Measurements from ENCODE around the gene LIPG. TPM values are rescaled to one million over a fixed set of nuclear protein-coding genes. Genes with fewer than 3 reads are reported as not detected.

The LIPG gene
- total RNA-seq, 1 experiment from 2014 or later: 8.4 TPM

DNA sequence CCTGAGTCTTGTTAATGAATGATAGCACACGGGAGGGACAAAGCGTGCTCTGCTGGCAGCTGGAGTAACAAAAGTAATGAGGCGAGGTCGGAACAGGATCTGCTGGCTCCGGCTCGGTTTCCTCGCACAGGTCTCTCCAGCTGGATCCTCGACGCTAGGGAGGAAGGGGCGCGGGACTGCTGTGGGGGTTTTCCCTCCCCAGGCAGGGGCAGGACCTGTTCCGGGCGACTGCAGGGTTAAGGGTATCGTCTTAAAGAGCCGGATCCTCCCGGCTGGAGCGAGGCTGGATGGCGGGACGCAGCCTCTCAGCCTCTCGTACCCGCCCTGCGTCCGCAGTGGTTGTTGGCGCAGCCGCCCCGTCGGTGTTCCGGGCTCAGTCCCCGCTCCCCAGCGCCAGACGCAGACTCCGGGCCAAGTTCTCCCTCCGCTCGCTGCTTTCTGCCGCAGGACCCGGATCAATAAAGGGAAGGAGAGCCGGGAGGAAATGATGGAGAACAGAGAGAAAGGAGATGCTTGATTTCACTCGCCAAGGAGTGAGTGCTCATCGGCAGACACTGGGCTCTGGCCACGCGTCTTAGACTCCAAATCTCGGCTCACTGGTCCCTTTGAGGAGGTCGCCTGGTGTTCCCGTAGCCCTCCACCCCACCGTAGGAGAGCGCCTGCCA lies 1.1 kb upstream of the LIPG start:
- intact Hi-C loops (cut with micrococcal nuclease; ENCODE audit: unreplicated experiment): loop anchor here (1.0 to 5.0 kb wide), 3 partner anchors 167 to 298 kb away; no protein-coding TSS in a partner anchor
- TF ChIP-seq, protein P1, sequence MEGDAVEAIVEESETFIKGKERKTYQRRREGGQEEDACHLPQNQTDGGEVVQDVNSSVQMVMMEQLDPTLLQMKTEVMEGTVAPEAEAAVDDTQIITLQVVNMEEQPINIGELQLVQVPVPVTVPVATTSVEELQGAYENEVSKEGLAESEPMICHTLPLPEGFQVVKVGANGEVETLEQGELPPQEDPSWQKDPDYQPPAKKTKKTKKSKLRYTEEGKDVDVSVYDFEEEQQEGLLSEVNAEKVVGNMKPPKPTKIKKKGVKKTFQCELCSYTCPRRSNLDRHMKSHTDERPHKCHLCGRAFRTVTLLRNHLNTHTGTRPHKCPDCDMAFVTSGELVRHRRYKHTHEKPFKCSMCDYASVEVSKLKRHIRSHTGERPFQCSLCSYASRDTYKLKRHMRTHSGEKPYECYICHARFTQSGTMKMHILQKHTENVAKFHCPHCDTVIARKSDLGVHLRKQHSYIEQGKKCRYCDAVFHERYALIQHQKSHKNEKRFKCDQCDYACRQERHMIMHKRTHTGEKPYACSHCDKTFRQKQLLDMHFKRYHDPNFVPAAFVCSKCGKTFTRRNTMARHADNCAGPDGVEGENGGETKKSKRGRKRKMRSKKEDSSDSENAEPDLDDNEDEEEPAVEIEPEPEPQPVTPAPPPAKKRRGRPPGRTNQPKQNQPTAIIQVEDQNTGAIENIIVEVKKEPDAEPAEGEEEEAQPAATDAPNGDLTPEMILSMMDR (conservative IDR thresholded peaks at IDR 0.05; ENCODE audit: low read depth, low read length): no peak
- TF ChIP-seq EZH2 (IDR thresholded peaks at IDR 0.05; ENCODE audit: borderline replicate concordance, low read depth, low read length, poor library complexity, severe bottlenecking): no peak
- Histone ChIP-seq H3K4me3 (ENCODE audit: low read depth, low read length, poor library complexity, severe bottlenecking) (peak overlapping the region; percentile 44), H3K27me3 (replicated peaks; ENCODE audit: insufficient read depth, low read depth, low read length, poor library complexity) (peaks cover 27% of the 10 kb centered on the region), H3K27ac (ENCODE audit: low read depth, low read length, poor library complexity, severe bottlenecking) (no peak overlapping the region), H3K36me3 (ENCODE audit: insufficient read depth, low read length, poor library complexity, severe bottlenecking) (no peaks in the 10 kb centered on the region), H3K9me3 (ENCODE audit: low read depth, low read length, poor library complexity, severe bottlenecking) (no peaks in the 10 kb centered on the region), H3K4me1 (ENCODE audit: insufficient read depth, low read length, poor library complexity, severe bottlenecking) (peaks cover 15% of the 10 kb centered on the region)
- peak; percentile 31 for DNase-seq (ENCODE audit: low spot score)
- BruUV-seq (replicated peaks): no TSS peak
- ChIA-PET POLR2A (ENCODE audit: low non-redundant PET) (interaction anchor here (0.6 kb wide), 1 partner anchor 165 kb away, joined by 5 read pairs; no protein-coding TSS in a partner anchor), CTCF (interaction anchor here (1.7 to 2.7 kb wide), 2 partner anchors 167 to 298 kb away, joined by 4 to 14 read pairs; no protein-coding TSS in a partner anchor)

GRCh38 chr18:49562481-49563129 lies 748 bp downstream of the LIPG start:
- no peak overlapping the region for H3K4me3 ChIP-seq (ENCODE audit: low read depth, low read length, poor library complexity, severe bottlenecking)
- CTCF ChIA-PET: interaction anchor here (0.6 to 0.8 kb wide), 3 partner anchors 167 to 835 kb away, joined by 3 to 5 read pairs (median 3); no protein-coding TSS in a partner anchor
- BruUV-seq (replicated peaks): no TSS peak
- TF ChIP-seq, protein P1 (conservative IDR thresholded peaks at IDR 0.05; ENCODE audit: low read depth, low read length): no peak
- TF ChIP-seq EZH2 (IDR thresholded peaks at IDR 0.05; ENCODE audit: borderline replicate concordance, low read depth, low read length, poor library complexity, severe bottlenecking): no peak
- intact Hi-C loops (cut with micrococcal nuclease; ENCODE audit: unreplicated experiment): loop anchor here (5.0 kb wide), 1 partner anchor 165 kb away; no protein-coding TSS in a partner anchor
- H3K9me3 ChIP-seq (ENCODE audit: low read depth, low read length, poor library complexity, severe bottlenecking): no peaks in the 10 kb centered on the region
- H3K4me1 ChIP-seq (ENCODE audit: insufficient read depth, low read length, poor library complexity, severe bottlenecking): peaks cover 15% of the 10 kb centered on the region
- no peaks in the 10 kb centered on the region for H3K36me3 ChIP-seq (ENCODE audit: insufficient read depth, low read length, poor library complexity, severe bottlenecking)
- POLR2A ChIA-PET (ENCODE audit: low non-redundant PET): interaction anchor here (0.6 kb wide), 1 partner anchor 134 kb away, joined by 4 read pairs; no protein-coding TSS in a partner anchor
- no peak overlapping the region for H3K27ac ChIP-seq (ENCODE audit: low read depth, low read length, poor library complexity, severe bottlenecking)
- H3K27me3 ChIP-seq (replicated peaks; ENCODE audit: insufficient read depth, low read depth, low read length, poor library complexity): peaks cover 27% of the 10 kb centered on the region
- DNase-seq (ENCODE audit: low spot score): no peak

GRCh38 chr18:49563130-49563540 lies 1.3 kb downstream of the LIPG start:
- H3K27me3 ChIP-seq (replicated peaks; ENCODE audit: insufficient read depth, low read depth, low read length, poor library complexity): peaks cover 27% of the 10 kb centered on the region
- ChIA-PET CTCF (interaction anchor here (0.6 kb wide), 1 partner anchor 222 kb away, joined by 5 read pairs; no protein-coding TSS in a partner anchor), POLR2A (ENCODE audit: low non-redundant PET) (interaction anchor here (0.6 kb wide), 1 partner anchor 134 kb away, joined by 4 read pairs; no protein-coding TSS in a partner anchor)
- DNase-seq (ENCODE audit: low spot score): no peak
- H3K9me3 ChIP-seq (ENCODE audit: low read depth, low read length, poor library complexity, severe bottlenecking): no peaks in the 10 kb centered on the region
- no peak overlapping the region for H3K27ac ChIP-seq (ENCODE audit: low read depth, low read length, poor library complexity, severe bottlenecking)
- H3K4me1 ChIP-seq (ENCODE audit: insufficient read depth, low read length, poor library complexity, severe bottlenecking): peaks cover 15% of the 10 kb centered on the region
- BruUV-seq (replicated peaks): TSS peak; percentile 48
- intact Hi-C loops (cut with micrococcal nuclease; ENCODE audit: unreplicated experiment): loop anchor here (5.0 kb wide), 1 partner anchor 164 kb away; no protein-coding TSS in a partner anchor
- H3K4me3 ChIP-seq (ENCODE audit: low read depth, low read length, poor library complexity, severe bottlenecking): no peak overlapping the region
- H3K36me3 ChIP-seq (ENCODE audit: insufficient read depth, low read length, poor library complexity, severe bottlenecking): no peaks in the 10 kb centered on the region
- TF ChIP-seq EZH2 (IDR thresholded peaks at IDR 0.05; ENCODE audit: borderline replicate concordance, low read depth, low read length, poor library complexity, severe bottlenecking): no peak
- TF ChIP-seq, protein P1 (conservative IDR thresholded peaks at IDR 0.05; ENCODE audit: low read depth, low read length): no peak
